Muscle of back (tissue), 11 donors: ENCODE data around the gene MCRIP2. TPM values are rescaled to one million over a fixed set of nuclear protein-coding genes. Genes with fewer than 3 reads are reported as not detected.

Source experiments
- DNase-seq, 3 donors: peaks; one replicate each; pipeline versions ENCODE4 v3.0.0 to v3.0.0-alpha.2; 2013
- polyA plus RNA-seq, 10 donors: library from polyadenylated mRNA; unstranded; fragments of 120-200 nt; gene quantifications; one replicate each; pipeline ENCODE4 v1.2.1, GENCODE V29; 2013; ENCODE audit not compliant: insufficient read length in 10 of 10

MCRIP2 gene
- polyA plus RNA-seq, 10 donors, result 8.0 to 12.5 (median 9.8) TPM

GRCh38 chr16:646679-647172 is 5.1 kb downstream of the MCRIP2 start:
- no peak for DNase-seq

GRCh38 chr16:647173-647902 is 5.7 kb downstream of the MCRIP2 start:
- DNase-seq, result no peak

GRCh38 chr16:648071-648780 is 6.6 kb downstream of the MCRIP2 start:
- no peak for DNase-seq

GRCh38 chr16:648781-649589 is 7.4 kb downstream of the MCRIP2 start, which contains the start of gene WDR90:
Gene WDR90 (plus strand): TSS chr16:649365. CDS start chr16:649417, 52 bp downstream.
- peak; percentile 88 to 97 (median 93) for DNase-seq

GRCh38 chr16:649631-650030 is 8.0 kb downstream of the MCRIP2 start:
- DNase-seq, result no peak

- DNase-seq, result no peak
Measured at GRCh38 chr16:651844-652243, 10.2 kb downstream of the MCRIP2 start.

- DNase-seq, result no peak
Measured at GRCh38 chr16:652454-653305, 11.1 kb downstream of the MCRIP2 start.

GRCh38 chr16:654034-654433 is 12.4 kb downstream of the MCRIP2 start:
- no peak for DNase-seq

- DNase-seq, result no peak
Measured at GRCh38 chr16:657487-657886, 15.9 kb downstream of the MCRIP2 start.

GRCh38 chr16:658679-659571 is 17.3 kb downstream of the MCRIP2 start:
- no peak for DNase-seq

GRCh38 chr16:659618-660017 is 18.0 kb downstream of the MCRIP2 start:
- no peak for DNase-seq

GRCh38 chr16:660132-660458 is 18.5 kb downstream of the MCRIP2 start:
- no peak for DNase-seq

GRCh38 chr16:660459-661183 is 19.0 kb downstream of the MCRIP2 start:
- DNase-seq, result peak; percentile 48 to 77 (median 71)

- DNase-seq, result no peak
Measured at GRCh38 chr16:661184-661821, 19.7 kb downstream of the MCRIP2 start.

- DNase-seq, result no peak
Measured at GRCh38 chr16:662095-662494, 20.5 kb downstream of the MCRIP2 start.

GRCh38 chr16:662597-662996 is 21.0 kb downstream of the MCRIP2 start:
- no peak for DNase-seq

GRCh38 chr16:666572-666971 is 24.9 kb downstream of the MCRIP2 start:
- no peak for DNase-seq

- no peak for DNase-seq
Measured at GRCh38 chr16:667113-667779, 25.6 kb downstream of the MCRIP2 start.
